Tibial nerve (tissue), 4 donors: ENCODE data around the gene CLK2. TPM values are rescaled to one million over a fixed set of nuclear protein-coding genes. Genes with fewer than 3 reads are reported as not detected.
A peak's percentile ranks its signal among the peaks of the same experiment; 100 is the strongest.

Experiments
- DNase-seq, 2 donors: peaks; one replicate each; pipeline ENCODE4 v3.0.0-alpha.2; 2019; ENCODE audit warnings: low spot score in 2 of 2
- H3K27ac ChIP-seq, 4 donors: fragments of 200-600 bp; sonication (generic) in 3 of 4; one replicate each; pipeline ENCODE4 v1.5.1; 2017 to 2019; ENCODE audit warnings: mild to moderate bottlenecking in 1 of 4
- H3K27me3 ChIP-seq, 2 donors: fragments of 200-600 bp; sonication (generic) in 1 of 2; one replicate each; pipeline versions ENCODE4 v1.5.1 to v1.6.0; 2017 to 2019
- H3K36me3 ChIP-seq, 3 donors: fragments of 200-600 bp; sonication (generic); one replicate each; pipeline ENCODE4 v1.5.1; 2018 to 2019
- H3K4me1 ChIP-seq, 4 donors: fragments of 200-600 bp; sonication (generic) in 3 of 4; one replicate each; pipeline ENCODE4 v1.5.1; 2017 to 2019
- H3K4me3 ChIP-seq, 4 donors: fragments of 200-600 bp; sonication (generic) in 3 of 4; one replicate each; pipeline ENCODE4 v1.5.1; 2017 to 2019; ENCODE audit warnings: mild to moderate bottlenecking in 1 of 4, moderate library complexity in 1 of 4
- H3K9me3 ChIP-seq, 4 donors: fragments of 200-600 bp; sonication (generic) in 3 of 4; one replicate each; pipeline ENCODE4 v1.5.1; 2017 to 2019
- CTCF ChIP-seq, 5 experiments: fragments of 200-600 bp in 3 of 5; fragments of 450-650 bp in 2 of 5; sonication (generic) in 3 of 5; IDR thresholded peaks; one replicate each; pipeline ENCODE4 v1.5.1; 2016 to 2019; ENCODE audit warnings: antibody characterized with exemption in 5 of 5, mild to moderate bottlenecking in 3 of 5, moderate library complexity in 2 of 5
- EP300 ChIP-seq, 2 donors: sonication (generic); formaldehyde crosslinking; IDR thresholded peaks; one replicate each; pipeline ENCODE4 v1.6.1; 2017; ENCODE audit warnings: antibody characterized with exemption in 2 of 2, mild to moderate bottlenecking in 1 of 2
- POLR2A ChIP-seq, 2 donors: fragments of 450-650 bp; IDR thresholded peaks; one replicate each; pipeline ENCODE4 v1.6.1; 2017; ENCODE audit warnings: antibody characterized with exemption in 2 of 2, mild to moderate bottlenecking in 2 of 2, moderate library complexity in 2 of 2
- WGBS, 2 donors: methylation state at CpG; one replicate each; pipeline ENCODE4 v1.1.5; 2018; 5-methylcytosine and 5-hydroxymethylcytosine counted together
- total RNA-seq, 4 donors: library from RNA; depleted of rRNA; stranded (reverse); fragments of >200 nt; gene quantifications; one replicate each; pipeline ENCODE4 v1.1.0, GENCODE V29; 2016

CLK2 gene
- total RNA-seq, 4 donors from 2014 or later: 41.0 to 70.6 (median 52.3) TPM

GRCh38 chr1:155277902-155278688 is 4.8 kb upstream of the CLK2 start:
- H3K27ac ChIP-seq: peak overlapping the region in 3 of 4 donors; percentile 72 to 86 (median 78)

GRCh38 chr1:155277070-155277901 is 4.0 kb upstream of the CLK2 start, which contains the start of gene HCN3:
Gene HCN3 (plus strand): TSS chr1:155277463. CDS start chr1:155277591, 128 bp downstream.
- TF ChIP-seq EP300 (IDR thresholded peaks at IDR 0.05) (peak in 1 of 2 donors; percentile 28), CTCF (IDR thresholded peaks at IDR 0.05) (peak; percentile 81 to 94 (median 85)), POLR2A (IDR thresholded peaks at IDR 0.05) (no peak)
- Histone ChIP-seq H3K9me3 (no peaks in the 10 kb centered on the region), H3K4me3 (peak within 1 kb of the TSS; percentile 43 to 89 (median 78)), H3K36me3 (no peaks in the 10 kb centered on the region), H3K4me1 (peaks cover 0 to 38% (median 20%) of the 10 kb centered on the region in 4 donors), H3K27ac (peak within 1 kb of the TSS in 3 of 4 donors; percentile 72 to 86 (median 78)), H3K27me3 (no peaks in the 10 kb centered on the region)
- DNase-seq: peak; percentile 96 to 98
- 1 to 3% methylated on average over 41 to 55 of the region's 68 CpGs for WGBS, 2 donors

More at GRCh38 chr1:155277902-155278688, 4.8 kb upstream of the CLK2 start:
- peak overlapping the region; percentile 43 to 89 (median 78) for H3K4me3 ChIP-seq
- DNase-seq: peak in 1 of 2 donors; percentile 53
- peaks cover 0 to 7% (median 0%) of the 10 kb centered on the region in 3 donors for H3K36me3 ChIP-seq
- peaks cover 0 to 33% (median 16%) of the 10 kb centered on the region in 4 donors for H3K4me1 ChIP-seq
- 1 to 3% methylated on average over 18 to 27 of the region's 29 CpGs for WGBS, 2 donors
- H3K27me3 ChIP-seq: no peaks in the 10 kb centered on the region
- H3K9me3 ChIP-seq: no peaks in the 10 kb centered on the region
- TF ChIP-seq EP300 (IDR thresholded peaks at IDR 0.05): no peak
- TF ChIP-seq POLR2A (IDR thresholded peaks at IDR 0.05): no peak
- TF ChIP-seq CTCF (IDR thresholded peaks at IDR 0.05): no peak

- TF ChIP-seq CTCF (IDR thresholded peaks at IDR 0.05) (no peak), EP300 (IDR thresholded peaks at IDR 0.05) (no peak), POLR2A (IDR thresholded peaks at IDR 0.05) (no peak)
- H3K4me1 ChIP-seq: peaks cover 0 to 44% (median 22%) of the 10 kb centered on the region in 4 donors
- peak in 1 of 2 donors; percentile 37 for DNase-seq
These were observed 600 bp downstream of the CLK2 start for GRCh38 chr1:155272466-155273342.

GRCh38 chr1:155269381-155269780 is 3.9 kb downstream of the CLK2 start:
- no peak overlapping the region for H3K4me3 ChIP-seq
- TF ChIP-seq CTCF (IDR thresholded peaks at IDR 0.05) (no peak), POLR2A (IDR thresholded peaks at IDR 0.05) (no peak), EP300 (IDR thresholded peaks at IDR 0.05) (no peak)
- H3K27me3 ChIP-seq: no peaks in the 10 kb centered on the region
- no peaks in the 10 kb centered on the region for H3K9me3 ChIP-seq
- H3K27ac ChIP-seq: no peak overlapping the region
- DNase-seq: no peak
- H3K36me3 ChIP-seq: peaks cover 6 to 74% (median 56%) of the 10 kb centered on the region in 3 donors
- 93 to 96% methylated on average over 15 to 21 of the region's 21 CpGs for WGBS, 2 donors
- peaks cover 0 to 30% (median 15%) of the 10 kb centered on the region in 4 donors for H3K4me1 ChIP-seq

More at GRCh38 chr1:155272466-155273342, 600 bp downstream of the CLK2 start:
- Histone ChIP-seq H3K9me3 (no peaks in the 10 kb centered on the region), H3K36me3 (peaks cover 6 to 41% (median 28%) of the 10 kb centered on the region in 3 donors), H3K27me3 (no peaks in the 10 kb centered on the region), H3K4me3 (peak overlapping the region; percentile 60 to 89 (median 80)), H3K27ac (peak overlapping the region; percentile 94 to 98 (median 95))
- 4 to 7% methylated on average over 25 to 39 of the region's 44 CpGs for WGBS, 2 donors
